GM21737 (cell line): ENCODE data around the gene RASL11B.

Source experiments
- ATAC-seq: cut with Tn5 transposase; IDR thresholded peaks from one replicate; pipeline ENCODE4 v1.9.1; 2021; ENCODE audit warnings: mild to moderate bottlenecking, moderate library complexity; ENCODE audit not compliant: unreplicated experiment

RASL11B gene

GRCh38 chr4:52870225-52870624, 8.1 kb downstream of the RASL11B start:
- ATAC-seq: no peak

GRCh38 chr4:52873191-52873590, 11.1 kb downstream of the RASL11B start:
- no peak for ATAC-seq

- no peak for ATAC-seq
Observed at GRCh38 chr4:52873861-52874343, 11.8 kb downstream of the RASL11B start.

DNA sequence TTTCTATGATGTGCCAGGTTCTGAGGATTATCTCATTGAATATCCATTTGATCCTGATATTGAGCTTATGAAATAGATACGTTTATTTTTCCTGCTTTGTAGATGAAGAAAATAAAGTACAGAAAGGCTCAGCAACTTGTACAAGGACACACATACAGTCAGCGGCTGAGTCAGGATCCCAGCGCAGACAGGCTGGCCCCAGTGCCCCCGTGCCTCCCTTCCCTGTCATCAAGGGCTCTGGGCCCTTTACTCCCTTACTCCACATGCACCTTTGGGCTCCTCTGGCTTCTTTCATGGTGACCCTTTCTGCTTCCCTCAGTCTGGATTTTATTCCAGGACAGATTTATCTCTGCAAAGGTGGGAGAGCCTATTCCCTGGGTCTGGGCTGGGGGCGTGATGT, 12.8 kb downstream of the RASL11B start:
- no peak for ATAC-seq

GRCh38 chr4:52876069-52876468, 14.0 kb downstream of the RASL11B start:
- ATAC-seq: no peak

DNA sequence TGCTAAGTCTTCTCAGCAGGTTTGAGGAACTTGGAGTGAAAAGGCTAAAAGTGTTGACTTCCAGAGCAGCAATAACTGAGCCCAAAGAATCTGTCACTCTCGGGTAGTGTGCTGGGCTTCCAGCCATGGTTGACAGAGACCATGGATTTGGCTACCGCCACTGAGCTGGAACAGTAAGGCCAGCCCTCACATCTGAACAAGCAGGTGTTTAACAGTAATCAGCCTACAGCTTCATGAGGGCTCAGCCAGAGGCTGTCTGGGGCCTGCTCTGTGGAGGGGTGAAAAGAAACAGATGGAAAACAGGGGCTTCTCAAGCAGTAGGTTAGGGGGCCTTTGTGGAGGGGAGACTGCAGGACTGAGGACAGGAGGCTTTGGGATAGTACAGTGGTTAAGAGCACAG, 14.9 kb downstream of the RASL11B start:
- ATAC-seq: no peak

GRCh38 chr4:52877694-52878093, 15.6 kb downstream of the RASL11B start:
- no peak for ATAC-seq

DNA sequence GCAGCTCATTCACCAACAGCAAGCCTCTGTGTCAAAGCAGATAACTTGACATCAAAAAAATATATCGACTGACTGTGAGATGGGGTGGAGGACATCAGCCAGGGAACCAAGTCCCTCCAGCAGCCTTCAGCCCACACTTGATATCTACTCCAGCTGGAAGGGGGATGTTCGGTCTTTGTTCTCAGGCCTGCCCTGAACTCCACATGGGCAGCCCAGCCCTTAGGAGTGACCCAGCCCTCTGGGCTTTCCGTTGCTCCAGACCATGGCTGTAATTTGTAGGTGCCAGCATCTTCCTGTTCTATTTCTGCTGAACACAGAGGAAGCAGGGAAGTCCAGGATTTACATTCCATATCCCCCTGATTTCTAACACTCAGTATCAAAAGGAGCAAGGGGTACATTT, 17.4 kb downstream of the RASL11B start:
- ATAC-seq: no peak

DNA sequence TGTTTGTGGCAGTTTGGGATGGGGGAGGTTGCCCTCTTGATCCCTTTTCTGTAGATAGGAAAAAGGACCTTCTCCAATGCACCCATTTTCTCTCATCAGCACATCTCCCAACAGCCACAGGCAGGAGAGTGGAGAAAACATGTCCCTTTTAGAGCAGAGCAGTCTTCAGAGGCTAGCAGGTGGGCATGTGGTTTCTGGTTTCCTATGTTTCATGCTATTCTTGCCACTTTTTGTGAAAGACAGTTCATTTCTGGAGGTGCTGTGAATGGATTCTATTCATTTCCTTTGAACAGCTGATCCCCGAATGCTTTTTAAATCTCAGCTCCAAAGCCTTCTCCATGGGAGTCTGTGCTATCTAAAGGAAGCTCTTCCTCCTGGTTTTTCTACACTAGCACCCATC, 18.9 kb downstream of the RASL11B start:
- ATAC-seq: no peak

DNA sequence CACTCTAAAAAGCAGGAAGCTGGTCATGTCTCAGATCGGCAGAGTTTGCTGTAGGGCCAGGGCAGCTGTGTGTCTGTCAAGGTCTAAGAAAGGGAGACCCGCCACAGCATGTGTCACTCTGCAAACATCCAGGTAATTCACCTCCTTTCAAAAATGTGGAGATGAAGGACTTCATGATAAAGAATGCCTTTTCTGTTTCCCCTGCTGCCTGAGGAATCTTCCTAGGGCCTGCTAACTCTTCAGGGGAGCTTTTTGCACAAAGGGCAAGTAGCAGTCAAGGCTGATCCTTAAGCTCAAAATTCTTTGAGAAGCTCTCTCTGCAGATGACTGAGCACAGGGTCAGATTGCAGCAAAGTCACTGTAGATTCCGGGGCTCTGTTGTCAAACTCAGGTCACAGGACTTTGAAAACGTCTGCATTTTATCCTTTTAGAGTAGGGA, 21.1 kb downstream of the RASL11B start:
- no peak for ATAC-seq

GRCh38 chr4:52883707-52884669, 21.9 kb downstream of the RASL11B start:
- ATAC-seq: no peak

DNA sequence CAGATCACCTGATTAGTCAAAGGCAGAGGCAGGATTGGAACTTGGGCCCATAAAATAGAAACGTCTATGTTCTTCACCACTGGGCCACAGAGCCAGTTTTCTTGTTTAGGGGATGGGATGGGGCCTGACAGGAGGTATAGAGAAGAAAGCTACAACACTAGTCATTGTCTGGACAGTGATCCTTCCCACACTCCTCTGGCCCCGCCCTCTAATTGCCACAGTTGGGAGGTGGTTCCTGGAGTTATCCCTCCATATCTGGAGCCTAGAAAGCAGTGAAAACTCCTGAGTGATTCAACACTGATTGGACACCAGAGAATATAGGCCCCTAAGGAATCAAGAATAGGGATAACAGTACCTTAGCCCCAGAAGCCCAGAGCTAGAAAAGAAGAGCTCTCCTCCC, 22.9 kb downstream of the RASL11B start:
- ATAC-seq: no peak

GRCh38 chr4:52889354-52889753, 27.2 kb downstream of the RASL11B start:
- no peak for ATAC-seq

DNA sequence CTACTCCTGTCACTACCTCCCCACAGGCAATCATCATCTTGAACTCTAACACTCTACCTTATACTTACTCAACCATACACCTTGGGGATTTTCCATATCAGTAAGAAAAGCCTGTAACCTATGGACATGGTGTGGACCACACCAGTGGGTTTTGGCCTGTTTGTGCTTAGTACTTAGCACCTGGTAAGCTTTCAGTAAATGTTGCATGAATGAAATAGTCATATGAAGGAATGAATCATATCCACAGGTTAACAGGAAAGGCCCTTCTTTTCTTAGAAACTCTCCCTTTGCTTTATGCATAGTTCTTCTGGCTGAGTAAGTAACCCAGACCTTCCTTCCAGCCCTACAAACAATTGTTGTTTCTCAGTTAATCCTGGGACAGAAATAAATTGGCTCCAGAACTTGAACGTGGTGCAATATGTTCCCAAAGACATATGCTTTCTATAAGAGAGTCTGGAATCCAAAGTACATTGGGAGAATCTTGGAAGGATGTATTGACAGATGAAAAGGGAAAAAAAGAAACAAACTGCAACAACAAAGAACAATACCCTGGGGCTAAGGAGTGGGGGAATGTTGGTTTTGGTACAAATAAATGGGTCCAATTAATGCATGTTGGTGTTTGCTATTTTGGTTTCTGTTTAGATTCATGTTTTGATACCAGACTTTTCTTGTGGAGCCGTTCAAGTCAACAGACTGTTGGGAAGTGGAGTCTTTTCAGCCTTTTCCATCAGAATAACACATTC, 27.8 kb downstream of the RASL11B start:
- ATAC-seq: no peak

DNA sequence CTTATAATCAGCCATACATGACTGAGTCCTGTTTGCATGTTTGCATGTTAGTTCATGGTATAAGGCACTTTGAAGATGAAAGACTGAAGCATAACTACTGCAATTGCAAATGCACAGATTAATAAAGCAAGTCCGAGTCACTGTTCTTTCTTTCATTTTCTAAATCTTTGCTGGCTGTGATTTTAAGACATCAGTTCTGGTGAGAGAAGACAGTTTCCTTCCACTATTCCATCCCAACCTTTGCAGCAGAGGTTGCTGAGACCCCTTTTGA, 28.3 kb downstream of the RASL11B start:
- ATAC-seq: no peak

- ATAC-seq: no peak
Observed at GRCh38 chr4:52891743-52892142, 29.6 kb downstream of the RASL11B start.

DNA sequence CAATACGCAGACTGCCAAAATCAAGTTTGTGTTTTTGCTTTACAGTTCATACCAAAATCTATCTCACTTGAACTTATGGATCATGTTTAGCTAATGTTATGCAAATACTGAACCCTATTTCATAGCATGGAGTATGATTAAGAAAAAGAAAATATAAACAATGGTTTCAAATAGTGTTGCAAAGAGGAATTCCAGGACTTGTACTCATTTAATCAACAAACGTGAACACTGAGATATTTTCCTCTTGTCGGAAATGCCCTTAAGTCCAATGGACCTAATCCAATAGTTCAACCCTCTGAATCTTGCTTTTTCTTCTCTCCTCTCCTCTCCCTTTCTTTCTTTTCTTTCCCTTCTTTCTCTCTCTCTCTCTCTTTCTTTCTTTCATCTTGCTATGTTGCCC, 30.8 kb downstream of the RASL11B start:
- no peak for ATAC-seq

- ATAC-seq: no peak
Observed at GRCh38 chr4:52894443-52894842, 32.3 kb downstream of the RASL11B start.

- no peak for ATAC-seq
Observed at GRCh38 chr4:52903273-52903672, 41.2 kb downstream of the RASL11B start.

DNA sequence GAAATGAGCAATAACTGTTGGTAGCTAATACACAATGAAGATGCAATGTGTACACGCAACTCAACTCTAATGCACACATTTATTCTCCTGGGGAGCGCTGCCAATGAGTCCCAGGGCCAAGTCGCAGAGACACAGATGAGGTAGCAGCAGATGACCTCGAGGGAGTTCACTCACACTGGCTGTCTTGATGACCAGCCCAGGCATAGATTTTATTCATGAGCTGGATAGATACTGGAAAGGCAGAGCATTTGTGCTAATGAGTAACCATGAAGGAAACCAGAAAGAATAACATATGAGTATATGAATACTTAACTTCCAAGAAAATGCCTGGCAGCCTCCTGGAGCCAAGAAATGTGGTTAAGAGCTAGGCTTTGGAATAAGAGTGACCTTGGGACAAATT, 42.3 kb downstream of the RASL11B start:
- no peak for ATAC-seq

- ATAC-seq: no peak
Observed at GRCh38 chr4:52907510-52907909, 45.4 kb downstream of the RASL11B start.

- ATAC-seq: no peak
Observed at GRCh38 chr4:52910115-52910514, 48.0 kb downstream of the RASL11B start.
